Natural killer cell treated with Interleukin-12 subunit alpha and Interleukin-12 subunit beta and Interleukin-15 and Interleukin-18, amount 100 ng/mL, for 72 hours (primary cell): ENCODE results near the gene TLCD3B. TPM values are rescaled to one million over a fixed set of nuclear protein-coding genes. Genes with fewer than 3 reads are reported as not detected.

ENCODE experiments used
- ATAC-seq, 2 donors: fragments of 150-1000 bp; cut with Tn5 transposase in 1 of 2; sonication (Bioruptor Pico), chemical (Tn5 transposase) in 1 of 2; 2 replicates each; pipeline ENCODE4 v1.10.0; 2021
- DNase-seq: peaks from one replicate; pipeline ENCODE4 v3.0.0; 2022; ENCODE audit warnings: low spot score
- H3K27ac Mint-ChIP-seq, 2 donors: 1 replicate in 1 of 2; 2 replicates in 1 of 2; pipeline ENCODE4 v1.8.0; 2022; ENCODE audit warnings: mixed read lengths in 2 of 2, mild to moderate bottlenecking in 1 of 2, moderate library complexity in 1 of 2
- H3K27me3 Mint-ChIP-seq, 2 donors: 1 replicate in 1 of 2; 2 replicates in 1 of 2; pipeline ENCODE4 v1.8.0; 2022; ENCODE audit warnings: mixed read lengths in 2 of 2
- H3K36me3 Mint-ChIP-seq: one replicate; pipeline ENCODE4 v1.8.0; 2022; ENCODE audit warnings: mixed read lengths
- H3K4me1 Mint-ChIP-seq, 2 donors: 1 replicate in 1 of 2; 2 replicates in 1 of 2; pipeline ENCODE4 v1.8.0; 2022; ENCODE audit warnings: low read depth in 2 of 2, mixed read lengths in 2 of 2, mild to moderate bottlenecking in 1 of 2
- H3K4me3 Mint-ChIP-seq: one replicate; pipeline ENCODE4 v1.8.0; 2022; ENCODE audit warnings: mixed read lengths
- H3K9me3 Mint-ChIP-seq: 2 replicates; pipeline ENCODE4 v1.8.0; 2022; ENCODE audit warnings: mixed read lengths
- total RNA-seq, 2 donors: library from RNA; stranded (reverse); gene quantifications; one replicate each; pipeline ENCODE4 v1.2.3, GENCODE V29; 2022

TLCD3B gene
- total RNA-seq, 2 donors from 2014 or later, result 1.4 to 5.3 TPM

DNA sequence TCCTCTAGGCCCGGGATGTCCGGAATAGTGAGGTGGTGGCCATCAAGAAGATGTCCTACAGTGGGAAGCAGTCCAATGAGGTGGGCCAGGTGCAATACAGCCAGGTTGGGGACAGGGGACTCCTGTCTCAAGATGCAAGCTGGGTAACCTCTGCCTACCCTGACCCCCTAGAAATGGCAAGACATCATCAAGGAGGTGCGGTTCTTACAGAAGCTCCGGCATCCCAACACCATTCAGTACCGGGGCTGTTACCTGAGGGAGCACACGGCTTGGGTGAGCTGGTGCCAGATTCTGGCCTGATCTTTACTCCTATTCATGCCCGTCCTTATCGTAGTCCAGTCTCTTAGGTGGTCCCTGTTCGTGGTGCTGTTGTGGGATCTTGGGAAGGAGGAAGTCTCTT lies 53.0 kb downstream of the TLCD3B start:
- H3K36me3 Mint-ChIP-seq, result peaks cover 19% of the 10 kb centered on the region
- no peak overlapping the region for H3K4me3 Mint-ChIP-seq
- H3K27ac Mint-ChIP-seq, result no peak overlapping the region
- DNase-seq (no peak), ATAC-seq (no peak)
- H3K9me3 Mint-ChIP-seq, result no peaks in the 10 kb centered on the region
- H3K4me1 Mint-ChIP-seq, result peaks cover 28 to 33% of the 10 kb centered on the region in 2 donors
- H3K27me3 Mint-ChIP-seq, result no peaks in the 10 kb centered on the region

DNA sequence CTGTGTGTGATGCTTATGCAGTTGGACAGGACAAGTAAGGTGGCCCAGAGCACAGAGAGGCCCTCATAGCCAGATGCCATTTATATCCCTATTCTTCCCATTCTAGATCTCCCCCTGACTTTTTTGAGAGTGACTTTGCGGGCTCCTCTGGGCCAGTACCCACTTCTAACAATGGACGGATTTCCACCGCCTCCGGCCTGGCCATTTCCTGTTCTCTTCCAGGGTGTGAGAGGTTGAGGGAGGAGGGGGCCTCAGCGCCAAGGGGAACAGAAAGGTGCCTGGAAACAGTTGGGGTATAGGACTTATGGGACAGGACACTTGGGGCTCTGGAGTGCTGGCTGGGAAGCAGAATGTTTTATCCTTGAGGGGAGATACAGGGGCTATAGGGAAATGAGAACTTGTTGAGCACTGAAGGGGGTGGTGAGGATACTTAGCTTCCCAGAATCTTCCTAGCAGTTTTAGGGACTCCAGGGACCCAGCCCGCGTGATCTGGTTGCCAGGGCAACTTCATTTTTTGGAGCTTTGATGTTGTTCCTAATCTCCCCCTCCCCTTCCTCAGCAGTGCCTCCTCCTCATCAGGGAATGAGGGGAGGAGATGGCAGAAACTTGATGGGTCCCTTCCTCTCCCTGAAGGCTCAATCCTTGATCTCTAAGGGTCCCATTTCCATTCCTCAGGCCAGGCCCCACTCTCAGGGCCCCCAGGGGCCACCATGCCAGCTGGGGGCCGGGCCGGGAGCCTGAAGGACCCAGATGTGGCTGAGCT lies 53.8 kb downstream of the TLCD3B start:
- H3K27me3 Mint-ChIP-seq, result no peaks in the 10 kb centered on the region
- no peak for DNase-seq
- ATAC-seq, result no peak
- peak overlapping the region in 1 of 2 donors; percentile 74 for H3K27ac Mint-ChIP-seq
- no peak overlapping the region for H3K4me3 Mint-ChIP-seq
- H3K9me3 Mint-ChIP-seq, result no peaks in the 10 kb centered on the region
- peaks cover 30 to 37% of the 10 kb centered on the region in 2 donors for H3K4me1 Mint-ChIP-seq
- peaks cover 22% of the 10 kb centered on the region for H3K36me3 Mint-ChIP-seq

DNA sequence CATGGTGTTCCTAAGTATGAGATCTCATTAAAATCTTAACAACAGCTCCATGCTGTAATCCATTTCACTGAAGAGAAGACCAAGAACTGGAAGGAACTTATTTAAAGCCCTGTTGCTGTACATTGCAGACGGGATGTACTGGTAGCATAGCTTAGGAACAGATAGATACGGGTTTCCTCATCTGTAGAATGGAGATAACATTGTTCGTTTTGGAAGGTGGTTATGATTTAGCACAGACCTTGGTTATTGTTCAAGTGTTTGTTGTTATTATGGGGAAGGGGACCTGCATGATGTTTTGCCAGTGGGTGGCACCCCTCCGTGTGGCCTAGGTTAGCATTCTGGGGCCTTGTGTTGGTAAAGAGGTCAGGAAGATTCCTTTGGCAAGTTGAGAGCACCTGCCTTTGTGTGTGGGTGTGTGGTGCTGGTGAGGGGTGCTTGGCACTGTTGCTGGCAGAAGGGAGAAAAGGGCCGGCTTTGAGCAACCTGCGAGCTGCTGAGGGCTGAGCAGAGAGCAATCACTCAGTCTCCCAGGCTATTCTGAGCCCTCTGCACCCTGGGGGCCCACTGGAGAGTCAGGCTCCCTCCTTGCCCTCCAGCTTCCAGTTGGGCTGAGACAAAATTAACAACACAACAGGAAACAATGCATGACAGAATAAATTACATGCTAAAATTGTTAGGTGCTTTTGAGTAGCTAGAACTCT lies 55.1 kb downstream of the TLCD3B start:
- H3K4me3 Mint-ChIP-seq, result peak overlapping the region; percentile 99
- no peak for ATAC-seq
- peaks cover 22% of the 10 kb centered on the region for H3K36me3 Mint-ChIP-seq
- H3K27ac Mint-ChIP-seq, result peak overlapping the region; percentile 74 to 91
- peaks cover 30 to 37% of the 10 kb centered on the region in 2 donors for H3K4me1 Mint-ChIP-seq
- DNase-seq, result no peak
- no peaks in the 10 kb centered on the region for H3K9me3 Mint-ChIP-seq
- no peaks in the 10 kb centered on the region for H3K27me3 Mint-ChIP-seq

DNA sequence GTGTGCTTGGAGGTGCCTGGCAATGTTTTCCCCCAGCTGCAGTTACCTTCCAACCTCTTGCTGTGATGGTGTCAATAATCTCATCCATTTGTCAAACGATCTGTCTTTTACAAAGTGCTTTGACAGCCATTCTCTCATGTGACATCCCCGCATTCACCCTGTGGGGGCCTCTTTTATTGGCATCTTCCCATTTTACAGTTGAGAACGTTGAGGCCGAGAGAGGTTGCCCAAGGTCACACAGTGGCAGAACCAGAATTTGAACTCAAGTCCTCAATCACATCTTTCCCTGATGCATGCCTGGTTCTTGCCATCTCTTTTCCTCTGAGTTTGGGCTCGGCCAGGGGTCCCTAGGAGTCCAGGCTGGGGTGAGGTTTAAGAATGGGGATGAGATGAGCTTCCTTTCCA lies 55.9 kb downstream of the TLCD3B start:
- H3K27ac Mint-ChIP-seq, result peak overlapping the region; percentile 74 to 91
- ATAC-seq (no peak), DNase-seq (no peak)
- H3K36me3 Mint-ChIP-seq, result peaks cover 18% of the 10 kb centered on the region
- H3K9me3 Mint-ChIP-seq, result no peaks in the 10 kb centered on the region
- H3K4me1 Mint-ChIP-seq, result peaks cover 30 to 37% of the 10 kb centered on the region in 2 donors
- H3K4me3 Mint-ChIP-seq, result peak overlapping the region; percentile 99
- no peaks in the 10 kb centered on the region for H3K27me3 Mint-ChIP-seq

Other genes with a start within 250 kb of the TLCD3B start
- 100 to 1,000 TPM in 1 of 2 donors, 10 to 100 TPM in 1; 63.4 to 174 TPM for gene KIF22, start 240.5 kb downstream of the TLCD3B start, total RNA-seq
- 100 to 1,000 TPM; 241 to 424 TPM for gene MAZ, start 224.7 kb downstream of the TLCD3B start, total RNA-seq
- 1 to 10 TPM in 1 of 2 donors, under 1 TPM in 1; 0.98 to 2.8 TPM for gene PRRT2, start 219.1 kb downstream of the TLCD3B start, total RNA-seq
- 10 to 100 TPM; 20.5 to 36.1 TPM for gene PAGR1, start 215.1 kb downstream of the TLCD3B start, total RNA-seq
- 100 to 1,000 TPM in 1 of 2 donors, 10 to 100 TPM in 1; 86.1 to 180 TPM for gene MVP, start 210.8 kb downstream of the TLCD3B start, total RNA-seq
- gene CDIPT, start 168.0 kb downstream of the TLCD3B start, total RNA-seq, result 10 to 100 TPM; 60.1 to 62.9 TPM
- gene SEZ6L2, start 131.7 kb downstream of the TLCD3B start, total RNA-seq, result not detected
- gene ASPHD1, start 130.8 kb downstream of the TLCD3B start, total RNA-seq, result 1 to 10 TPM in 1 of 2 donors, not detected in 1; 1.3 TPM
- gene KCTD13, start 105.0 kb downstream of the TLCD3B start, total RNA-seq, result 10 to 100 TPM; 53.6 to 92.7 TPM
- 10 to 100 TPM; 44.3 to 51.6 TPM for gene TMEM219, start 69.2 kb downstream of the TLCD3B start, total RNA-seq
- 10 to 100 TPM; 39.6 to 66.8 TPM for gene TAOK2, start 57.4 kb downstream of the TLCD3B start, total RNA-seq
- 10 to 100 TPM; 30.0 to 40.8 TPM for gene HIRIP3, start 35.7 kb downstream of the TLCD3B start, total RNA-seq
- gene INO80E, start 35.0 kb downstream of the TLCD3B start, total RNA-seq, result 100 to 1,000 TPM; 101 to 133 TPM
- not detected for gene DOC2A, start 20.2 kb downstream of the TLCD3B start, total RNA-seq
- not detected for gene C16orf92, start 8.1 kb downstream of the TLCD3B start, total RNA-seq
- 1,000 to 10,000 TPM; 1,789 to 1,983 TPM for gene ALDOA, start 34.5 kb upstream of the TLCD3B start, total RNA-seq
- 100 to 1,000 TPM; 144 to 148 TPM for gene PPP4C, start 44.7 kb upstream of the TLCD3B start, total RNA-seq
- gene TBX6, start 60.7 kb upstream of the TLCD3B start, total RNA-seq, result under 1 TPM; 0.29 to 0.78 TPM
- 10 to 100 TPM; 21.1 to 25.8 TPM for gene YPEL3, start 64.9 kb upstream of the TLCD3B start, total RNA-seq
- 1 to 10 TPM; 1.6 to 5.6 TPM for gene GDPD3, start 82.3 kb upstream of the TLCD3B start, total RNA-seq
- gene MAPK3, start 91.9 kb upstream of the TLCD3B start, total RNA-seq, result 10 to 100 TPM; 34.3 to 35.9 TPM
- gene CORO1A, start 152.3 kb upstream of the TLCD3B start, total RNA-seq, result 1,000 to 10,000 TPM in 1 of 2 donors, 100 to 1,000 TPM in 1; 987 to 1,615 TPM
- gene BOLA2B, start 162.4 kb upstream of the TLCD3B start, total RNA-seq, result 100 to 1,000 TPM; 206 to 410 TPM
- gene SLX1A, start 162.6 kb upstream of the TLCD3B start, total RNA-seq, result 100 to 1,000 TPM in 1 of 2 donors, 10 to 100 TPM in 1; 48.6 to 169 TPM
- gene SULT1A3, start 168.0 kb upstream of the TLCD3B start, total RNA-seq, result 10 to 100 TPM; 19.1 to 46.7 TPM
- gene NPIPB13, start 217.2 kb upstream of the TLCD3B start, total RNA-seq, result 10 to 100 TPM; 38.2 to 50.6 TPM